ENCODE measurements around the gene METTL26.
"Not testable (repeated sequence)": the region's sequence is repeated elsewhere in the genome, so short reads cannot be mapped to it uniquely, and the experiment has no call there.

METTL26 gene

GRCh38 chr16:624526-625070 is 11.5 kb downstream of the METTL26 start:
- DNase-seq: no peak

DNA sequence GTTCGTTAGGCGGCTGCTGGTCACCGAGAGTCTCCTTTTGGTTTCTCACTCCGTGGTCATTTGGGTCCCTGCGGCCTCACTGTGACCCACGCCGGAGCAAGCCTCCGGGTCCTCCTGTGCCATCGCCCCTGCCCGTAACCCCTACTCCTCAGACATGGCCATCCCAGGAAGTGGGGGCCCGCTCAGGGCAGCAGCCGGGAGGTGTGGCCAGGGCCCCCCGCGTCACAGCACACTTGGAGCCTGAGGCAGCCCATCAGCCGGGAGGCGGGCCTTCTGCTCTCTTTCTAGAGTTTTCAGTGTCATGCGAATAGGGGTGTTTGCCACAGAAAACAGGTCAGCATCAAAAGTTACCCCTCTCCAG is 13.2 kb downstream of the METTL26 start:
- DNase-seq: no peak

DNA sequence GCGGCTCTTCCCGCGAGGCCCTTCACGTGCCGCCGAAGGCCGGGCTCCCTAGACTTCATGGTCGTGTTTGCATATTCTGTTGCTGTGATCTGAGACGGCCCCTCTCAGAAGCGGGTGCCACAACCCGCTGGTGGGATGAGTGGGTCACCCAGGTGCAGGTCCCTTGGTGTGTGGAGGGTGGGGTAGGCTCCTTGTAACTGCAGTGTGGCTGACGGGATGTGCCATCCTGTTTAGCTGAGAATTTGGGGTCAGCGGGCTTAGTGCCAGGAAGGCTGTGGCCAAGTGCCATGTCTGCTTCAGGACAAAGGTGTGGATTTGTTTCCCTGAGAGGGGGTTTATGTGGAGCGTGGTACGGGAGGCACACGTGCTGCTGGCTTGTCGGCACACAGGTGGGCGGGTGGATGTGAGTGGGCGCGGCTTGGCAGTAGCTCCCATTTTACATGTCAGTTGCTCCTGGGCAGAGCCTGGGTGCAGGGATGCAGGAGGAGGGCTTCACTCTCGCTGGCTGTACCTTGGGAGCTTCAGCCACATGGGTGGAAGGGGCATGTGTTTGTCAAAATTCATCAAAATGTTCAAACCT is 14.5 kb downstream of the METTL26 start:
- no peak for DNase-seq

GRCh38 chr16:620700-621525 is 15.2 kb downstream of the METTL26 start:
- no peak for DNase-seq

DNA sequence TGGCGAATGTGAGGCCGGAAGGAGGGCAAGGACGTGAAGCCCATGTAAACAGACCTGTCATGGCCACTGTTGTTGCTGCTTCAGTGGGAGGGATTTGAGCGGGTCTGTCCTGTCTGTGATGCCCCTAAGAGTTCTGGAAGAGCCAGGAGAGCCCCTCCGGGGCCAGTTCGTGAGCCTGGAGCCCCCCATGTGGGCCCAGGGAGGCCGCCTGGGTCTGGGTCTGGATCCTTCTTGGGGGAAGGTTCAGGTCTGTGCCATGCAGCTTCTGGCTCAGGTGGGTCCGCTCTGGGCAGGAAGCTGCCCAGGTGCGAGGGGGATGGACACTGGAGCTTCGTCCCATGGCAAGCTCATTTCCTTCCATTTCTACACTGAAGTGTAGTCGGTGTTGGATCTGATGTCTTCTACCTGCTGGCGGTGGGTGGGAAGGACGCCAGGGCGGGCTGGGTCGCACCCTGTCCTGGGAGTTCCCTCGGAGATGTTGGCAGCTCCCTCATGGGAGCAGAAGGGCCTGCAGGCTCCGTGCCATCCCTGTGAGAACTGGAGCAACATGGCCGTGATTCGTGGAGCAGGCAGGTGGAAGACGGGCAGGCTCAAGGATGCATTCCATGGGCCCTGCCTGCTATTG is 16.5 kb downstream of the METTL26 start:
- DNase-seq: no peak

GRCh38 chr16:617855-618254 is 18.2 kb downstream of the METTL26 start:
- no peak for DNase-seq

- no peak for DNase-seq
Measured at GRCh38 chr16:616733-617586, 19.1 kb downstream of the METTL26 start.

DNA sequence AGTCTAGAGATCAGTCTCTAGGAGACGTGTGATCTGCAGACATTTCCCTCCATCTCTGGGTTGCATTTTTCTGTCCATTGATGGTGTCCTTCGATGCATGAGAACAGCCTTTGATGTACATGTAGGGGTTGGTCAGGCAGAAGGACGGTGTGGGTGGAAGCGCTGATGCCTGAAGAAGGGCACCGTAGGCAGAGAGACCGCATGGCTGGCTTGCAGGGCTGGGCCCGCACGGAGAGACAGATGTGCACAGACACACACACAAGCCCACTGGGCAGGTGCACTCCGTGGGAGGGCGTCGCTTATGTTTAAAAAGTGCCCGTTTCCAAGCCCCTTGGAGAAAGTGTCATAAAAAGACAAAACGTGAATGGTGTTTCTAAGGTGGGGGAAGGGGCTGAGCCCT is 21.0 kb downstream of the METTL26 start:
- no peak for DNase-seq

GRCh38 chr16:610513-611381 is 25.4 kb downstream of the METTL26 start:
- peak; percentile 58 for DNase-seq

- DNase-seq: no peak
Measured at GRCh38 chr16:609984-610383, 26.1 kb downstream of the METTL26 start.

DNA sequence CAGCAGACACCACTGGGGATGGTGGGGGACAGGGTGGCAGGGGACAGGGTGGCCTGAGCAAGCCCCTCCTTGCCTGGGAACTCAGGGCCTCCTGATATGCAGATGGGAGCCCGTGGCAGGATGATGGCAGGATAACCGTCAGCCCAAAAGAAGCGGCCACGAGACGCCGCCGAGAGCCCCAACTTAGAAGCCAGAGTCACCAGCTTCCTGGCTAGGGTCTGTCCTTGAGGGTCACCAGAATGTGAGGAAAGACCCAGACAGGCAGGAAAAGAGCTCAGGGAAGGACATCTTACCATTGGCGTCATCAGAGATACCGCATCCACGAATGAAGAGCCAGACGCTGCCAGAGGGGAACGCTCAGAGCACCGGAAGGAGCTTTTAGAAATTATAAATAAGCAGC is 26.8 kb downstream of the METTL26 start:
- no peak for DNase-seq

DNA sequence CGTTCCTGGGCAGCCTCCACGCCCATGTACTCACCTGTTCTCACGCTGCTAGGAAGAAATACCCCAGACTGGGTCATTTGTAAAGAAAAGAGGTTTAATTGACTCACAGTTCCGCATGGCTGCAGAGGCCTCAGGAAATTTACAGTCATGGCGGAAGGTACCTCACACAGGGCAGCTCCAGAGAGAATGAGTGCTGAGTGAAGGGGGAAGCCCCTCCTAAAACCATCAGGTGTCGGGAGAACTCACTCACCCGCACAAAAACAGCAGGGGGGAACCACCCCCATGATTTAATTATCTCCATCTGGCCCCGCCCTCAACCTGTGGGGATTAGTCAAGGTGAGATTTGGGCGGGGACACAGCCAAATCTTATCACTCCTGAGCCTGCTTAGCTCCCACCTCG is 28.1 kb downstream of the METTL26 start:
- DNase-seq: no peak

- no peak for DNase-seq
Measured at GRCh38 chr16:606656-607307, 29.3 kb downstream of the METTL26 start.

DNA sequence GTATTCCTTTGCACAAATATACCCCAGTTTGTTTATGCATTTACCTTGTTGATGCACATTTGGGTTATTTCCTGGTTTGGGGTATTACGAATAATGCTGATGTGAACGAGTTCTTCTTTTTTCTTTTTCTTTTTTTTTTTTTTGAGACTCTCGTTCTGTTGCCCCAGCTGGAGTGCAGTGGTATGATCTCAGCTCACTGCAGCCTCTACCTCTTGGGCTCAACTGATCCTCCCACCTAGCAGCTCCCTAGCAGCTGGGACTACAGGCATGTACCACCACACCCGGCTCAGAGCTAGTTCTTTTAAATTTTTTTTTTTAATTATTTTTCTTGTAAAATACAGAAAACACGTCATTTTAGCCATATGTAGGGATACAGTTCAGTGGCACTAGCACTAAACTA is 32.2 kb downstream of the METTL26 start:
- no peak for DNase-seq

- DNase-seq: no peak
Measured at GRCh38 chr16:600781-601180, 35.3 kb downstream of the METTL26 start.

GRCh38 chr16:598823-599739 is 37.0 kb downstream of the METTL26 start:
- no peak for DNase-seq

DNA sequence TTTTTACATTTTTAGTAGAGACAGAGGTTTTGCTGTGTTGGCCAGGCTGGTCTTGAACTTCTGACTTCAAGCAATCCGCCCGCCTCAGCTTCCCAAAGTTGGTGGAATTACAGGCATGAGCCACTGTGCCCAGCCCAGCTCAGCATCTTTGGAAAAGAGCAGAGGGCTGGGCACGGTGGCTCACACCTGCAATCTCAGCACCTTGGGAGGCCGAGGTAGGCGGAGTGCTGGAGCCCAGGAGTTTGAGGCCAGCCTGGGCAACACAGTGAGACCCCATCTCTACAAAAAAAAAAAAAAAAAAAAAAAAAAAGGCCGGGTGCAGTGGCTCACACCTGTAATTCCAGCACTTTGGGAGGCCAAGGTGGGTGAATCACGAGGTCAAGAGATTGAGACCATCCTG is 38.5 kb downstream of the METTL26 start:
- not testable (repeated sequence) for DNase-seq

GRCh38 chr16:596736-597060 is 39.4 kb downstream of the METTL26 start:
- DNase-seq: no peak

DNA sequence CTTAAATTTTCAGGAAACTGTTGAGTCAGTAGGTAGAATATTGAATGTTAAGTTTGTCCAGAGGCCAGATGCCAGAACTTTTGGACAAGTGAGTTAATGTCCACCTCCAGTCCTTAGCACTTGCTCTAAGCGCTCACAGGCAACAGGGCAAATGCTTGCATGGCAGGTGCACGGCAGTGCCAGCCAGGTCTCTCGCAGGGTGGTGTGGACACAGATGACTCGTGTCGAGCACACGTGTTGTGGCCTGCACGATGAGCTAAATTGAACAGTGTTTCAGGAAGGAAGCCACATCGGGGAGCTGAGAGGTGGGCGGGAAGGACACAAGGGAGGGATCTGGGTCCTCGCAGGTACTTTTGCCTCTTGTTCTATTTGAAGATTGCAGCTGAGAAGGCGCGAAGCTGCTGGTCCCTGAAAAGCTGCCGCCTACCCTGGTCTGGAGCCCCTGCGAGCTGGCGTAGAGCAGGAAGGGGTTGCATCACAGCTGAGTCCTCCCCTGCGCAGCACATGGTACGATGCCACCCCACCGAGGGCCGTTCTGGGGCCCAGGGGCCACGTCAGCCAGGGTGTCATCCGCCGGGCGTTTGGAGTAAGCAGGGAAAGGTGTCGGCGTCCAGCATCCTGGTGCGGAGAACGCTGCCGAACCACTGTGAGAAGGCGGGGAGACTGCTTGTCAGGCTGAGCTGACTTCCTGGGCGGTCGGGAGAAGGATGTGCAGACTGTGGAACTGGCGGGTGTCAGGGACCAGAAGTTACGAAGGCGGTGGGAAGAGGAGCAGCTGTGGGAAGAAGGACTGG is 40.0 kb downstream of the METTL26 start:
- DNase-seq: no peak

GRCh38 chr16:595094-595528 is 41.0 kb downstream of the METTL26 start:
- no peak for DNase-seq
